ENCODE results near the gene HOXA13.

HOXA13 gene

GRCh38 chr7:27148756-27149641, 50.9 kb downstream of the HOXA13 start:
- FAIRE-seq (no peak), DNase-seq (ENCODE audit: insufficient read length) (no peak)
- TF ChIP-seq TAF1 (IDR thresholded peaks at IDR 0.05; ENCODE audit: borderline replicate concordance, low read depth, low read length) (no peak), POLR2A (IDR thresholded peaks at IDR 0.05; ENCODE audit: low read depth, low read length) (no peak), POLR2AphosphoS5 (IDR thresholded peaks at IDR 0.05; ENCODE audit: low read depth, low read length) (no peak)

DNA sequence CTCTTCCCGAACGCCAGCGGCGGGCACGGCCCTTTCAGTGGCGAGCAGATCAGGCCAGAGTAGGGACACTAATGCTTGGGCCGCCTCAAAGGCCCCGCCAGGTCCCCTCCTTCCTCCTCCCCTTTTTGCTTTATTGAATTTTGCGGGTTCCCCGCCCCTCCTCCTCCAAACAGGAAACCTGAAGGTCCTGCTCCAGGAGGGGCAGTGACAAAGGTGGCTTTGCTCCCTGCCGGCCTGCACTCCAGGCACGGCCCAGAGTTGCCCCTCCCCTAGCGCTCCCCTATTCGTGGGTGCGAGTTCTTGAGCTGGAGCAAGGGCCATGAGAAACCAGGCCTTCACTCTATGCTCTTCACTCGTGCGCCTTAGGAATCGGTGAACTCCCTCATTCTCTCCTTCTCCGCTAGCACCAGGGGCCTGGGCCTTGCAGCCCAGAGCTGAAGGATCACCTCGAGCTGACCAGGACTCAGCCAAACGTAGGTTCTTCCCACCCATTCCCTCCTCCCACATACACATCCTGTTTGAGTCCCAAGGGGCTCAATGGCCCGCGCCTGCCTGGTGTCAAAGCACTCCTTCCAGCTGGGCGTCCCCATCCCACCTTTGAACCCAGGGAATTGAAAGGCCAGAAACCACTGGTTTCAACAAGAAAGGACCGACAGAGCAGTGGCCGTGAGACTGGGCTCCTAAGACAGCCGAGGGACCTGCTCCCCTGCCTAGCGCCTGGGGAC, 51.7 kb downstream of the HOXA13 start:
- no peak for DNase-seq (ENCODE audit: insufficient read length)
- no peak for TF ChIP-seq POLR2AphosphoS5 (IDR thresholded peaks at IDR 0.05; ENCODE audit: low read depth, low read length)
- no peak for TF ChIP-seq TAF1 (IDR thresholded peaks at IDR 0.05; ENCODE audit: borderline replicate concordance, low read depth, low read length)
- no peak for TF ChIP-seq POLR2A (IDR thresholded peaks at IDR 0.05; ENCODE audit: low read depth, low read length)
- no peak for FAIRE-seq

DNA sequence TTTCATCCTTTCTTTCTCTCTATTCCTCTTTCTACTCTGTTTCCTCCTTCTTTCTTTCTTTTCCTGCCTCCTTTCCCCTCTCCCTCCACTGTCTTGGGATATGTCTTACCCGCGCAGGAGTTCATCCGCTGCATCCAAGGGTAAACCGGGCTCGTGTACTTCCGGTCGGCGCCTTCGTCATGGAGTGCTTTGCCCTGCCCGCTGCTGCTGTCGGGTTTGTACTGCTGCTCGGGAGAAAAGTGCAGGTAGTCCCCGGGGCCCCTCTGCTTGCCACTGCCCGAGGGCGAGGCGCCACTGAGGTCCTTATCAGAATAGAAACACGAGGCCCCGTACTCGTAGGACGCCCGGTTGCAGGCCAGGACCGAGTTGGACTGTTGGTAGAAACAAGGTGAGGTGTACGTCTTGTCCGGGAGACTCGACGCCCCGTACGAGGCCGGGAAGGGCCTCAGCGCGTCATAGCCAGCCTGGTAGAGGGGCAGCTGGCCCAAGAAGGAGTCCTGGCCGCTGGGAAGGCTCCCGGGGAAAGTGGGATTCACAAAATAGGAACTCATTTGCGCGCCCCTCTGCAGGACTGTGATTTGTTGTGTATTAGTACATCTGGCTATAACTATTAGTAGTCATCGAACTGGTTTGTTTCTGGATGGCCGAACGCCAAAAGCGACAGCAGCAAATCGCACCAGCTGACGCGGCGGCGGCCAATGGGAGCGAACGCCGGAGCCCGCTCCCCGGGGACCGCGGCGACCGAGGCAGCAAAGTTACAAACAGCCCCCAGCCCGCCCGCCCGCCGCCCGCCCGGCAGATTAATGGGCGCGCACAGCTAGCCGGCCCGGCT, 52.5 kb downstream of the HOXA13 start, which contains the start of gene HOXA6:
TSS of gene HOXA6 (minus strand) at position 576 of the 832 bp plus-strand sequence. CDS start at position 551, 25 bp downstream.
- no peak for FAIRE-seq
- TF ChIP-seq POLR2AphosphoS5 (IDR thresholded peaks at IDR 0.05; ENCODE audit: low read depth, low read length) (no peak), POLR2A (IDR thresholded peaks at IDR 0.05; ENCODE audit: low read depth, low read length) (no peak), TAF1 (IDR thresholded peaks at IDR 0.05; ENCODE audit: borderline replicate concordance, low read depth, low read length) (no peak)
- DNase-seq (ENCODE audit: insufficient read length): no peak

DNA sequence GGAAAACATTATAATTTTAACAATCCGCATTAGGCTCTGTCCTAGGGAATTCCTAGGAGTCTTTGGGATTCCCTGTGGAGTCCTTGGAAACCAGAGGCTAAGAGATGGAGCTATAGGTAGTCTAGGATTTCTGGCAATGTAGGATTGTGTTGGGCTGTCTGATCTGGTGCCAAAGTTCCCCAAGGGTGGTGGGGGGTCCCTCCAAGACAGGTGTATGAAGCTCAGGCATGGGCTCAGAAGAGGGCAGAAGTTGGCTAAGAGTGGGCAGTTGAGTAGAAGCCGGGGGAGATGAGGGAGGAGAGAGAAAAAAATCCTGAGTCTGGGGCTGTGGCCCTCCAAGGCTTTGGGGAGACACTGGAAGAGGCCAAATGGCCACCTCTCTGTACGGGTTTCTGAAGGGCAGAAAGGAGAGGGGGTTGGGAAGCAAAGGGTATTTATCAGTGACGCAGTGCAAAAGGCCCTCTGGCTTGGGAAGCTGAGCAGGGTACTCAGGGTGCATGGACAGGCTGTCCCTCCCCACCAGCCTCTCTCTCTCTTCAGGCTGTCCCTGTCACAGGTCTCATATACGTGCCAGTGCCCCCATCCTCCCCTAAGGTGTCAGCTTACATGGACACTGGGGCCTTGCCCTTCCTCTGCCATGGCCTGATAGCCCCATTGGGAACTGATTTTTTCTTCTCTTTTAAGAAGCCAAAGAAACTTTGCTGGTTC, 53.2 kb downstream of the HOXA13 start:
- DNase-seq (ENCODE audit: insufficient read length): no peak
- no peak for FAIRE-seq
- no peak for TF ChIP-seq TAF1 (IDR thresholded peaks at IDR 0.05; ENCODE audit: borderline replicate concordance, low read depth, low read length)
- no peak for TF ChIP-seq POLR2A (IDR thresholded peaks at IDR 0.05; ENCODE audit: low read depth, low read length)
- no peak for TF ChIP-seq POLR2AphosphoS5 (IDR thresholded peaks at IDR 0.05; ENCODE audit: low read depth, low read length)

- FAIRE-seq: no peak
- TF ChIP-seq POLR2AphosphoS5 (IDR thresholded peaks at IDR 0.05; ENCODE audit: low read depth, low read length) (no peak), TAF1 (IDR thresholded peaks at IDR 0.05; ENCODE audit: borderline replicate concordance, low read depth, low read length) (no peak), POLR2A (IDR thresholded peaks at IDR 0.05; ENCODE audit: low read depth, low read length) (no peak)
Observed at GRCh38 chr7:27145914-27146412, 53.9 kb downstream of the HOXA13 start.

DNA sequence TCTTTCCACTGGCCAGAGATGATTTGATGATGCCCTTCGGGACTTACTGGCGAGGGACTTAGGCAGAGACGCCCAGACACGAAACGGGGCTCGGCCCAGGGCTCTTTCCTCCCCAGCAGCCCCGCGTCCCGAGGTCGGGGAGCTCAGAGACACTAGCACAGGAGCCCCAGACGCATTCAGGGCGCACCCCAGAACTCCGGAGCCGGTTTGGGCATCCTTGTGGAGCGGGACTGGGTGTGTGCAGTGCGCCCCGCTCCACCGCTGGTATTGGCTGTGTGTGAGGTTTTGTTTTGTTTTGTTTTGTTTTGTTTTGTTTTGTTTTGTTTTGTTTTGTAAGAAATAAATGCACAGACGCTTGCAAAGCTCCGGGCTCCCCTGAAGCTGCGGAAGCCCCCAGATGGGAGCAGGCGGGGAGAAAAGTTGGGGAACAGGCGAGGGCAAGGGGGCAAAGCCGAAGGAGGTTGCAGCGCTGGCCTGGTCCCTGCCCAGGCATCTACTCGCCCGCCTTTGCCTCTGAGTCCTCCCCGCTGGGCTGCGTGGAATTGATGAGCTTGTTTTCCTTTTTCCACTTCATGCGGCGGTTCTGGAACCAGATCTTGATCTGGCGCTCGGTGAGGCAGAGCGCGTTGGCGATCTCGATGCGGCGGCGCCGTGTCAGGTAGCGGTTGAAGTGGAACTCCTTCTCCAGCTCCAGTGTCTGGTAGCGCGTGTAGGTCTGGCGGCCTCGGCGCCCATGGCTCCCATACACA, 54.6 kb downstream of the HOXA13 start:
- TF ChIP-seq POLR2A (IDR thresholded peaks at IDR 0.05; ENCODE audit: low read depth, low read length) (no peak), TAF1 (IDR thresholded peaks at IDR 0.05; ENCODE audit: borderline replicate concordance, low read depth, low read length) (no peak), POLR2AphosphoS5 (IDR thresholded peaks at IDR 0.05; ENCODE audit: low read depth, low read length) (no peak)
- FAIRE-seq (no peak), DNase-seq (ENCODE audit: insufficient read length) (no peak)

More at GRCh38 chr7:27145914-27146412, 53.9 kb downstream of the HOXA13 start:
- DNase-seq (ENCODE audit: insufficient read length): no peak

- TF ChIP-seq TAF1 (IDR thresholded peaks at IDR 0.05; ENCODE audit: borderline replicate concordance, low read depth, low read length) (no peak), POLR2A (IDR thresholded peaks at IDR 0.05; ENCODE audit: low read depth, low read length) (no peak), POLR2AphosphoS5 (IDR thresholded peaks at IDR 0.05; ENCODE audit: low read depth, low read length) (no peak)
- DNase-seq (ENCODE audit: insufficient read length) (no peak), FAIRE-seq (no peak)
Observed at GRCh38 chr7:27144781-27145164, 55.1 kb downstream of the HOXA13 start.
